ENCODE data around the gene RPL13A. TPM values are rescaled to one million over a fixed set of nuclear protein-coding genes. Genes with fewer than 3 reads are reported as not detected.

RPL13A gene
- total RNA-seq, 2 experiments from 2014 or later = 3,861 to 3,967 TPM

- Mint-ChIP-seq H3K4me3 (peak overlapping the region; percentile 36), H3K36me3 (ENCODE audit: low read depth) (peaks cover 58% of the 10 kb centered on the region), H3K27ac (peak overlapping the region; percentile 80), H3K4me1 (peaks cover 25% of the 10 kb centered on the region), H3K9me3 (ENCODE audit: low read depth) (no peaks in the 10 kb centered on the region), H3K27me3 (no peaks in the 10 kb centered on the region)
- ChIA-PET CTCF (interaction anchor here (0.5 kb wide), 1 partner anchor 41 kb away, joined by 3 read pairs; the partner anchor contains the start of gene RCN3), POLR2A (no interaction called here)
- intact Hi-C loops (cut with DNase I, micrococcal nuclease) = loop anchor here (2.0 to 5.0 kb wide), 2 partner anchors 34 to 155 kb away; partner anchors contain the start of genes ALDH16A1 (in 1 of the 2), PIH1D1 (in 1 of the 2) and RRAS (in 1 of the 2)
- ATAC-seq (no peak), DNase-seq (no peak)
Observed at GRCh38 chr19:49486232-49486631, 1.2 kb upstream of the RPL13A start.

- H3K27ac Mint-ChIP-seq = peak overlapping the region; percentile 97
- H3K4me3 Mint-ChIP-seq = peak overlapping the region; percentile 99
- H3K4me1 Mint-ChIP-seq = peaks cover 25% of the 10 kb centered on the region
- CTCF ChIA-PET = interaction anchor here (0.5 kb wide), 1 partner anchor 41 kb away, joined by 3 read pairs; the partner anchor contains the start of gene RCN3
- H3K27me3 Mint-ChIP-seq = no peaks in the 10 kb centered on the region
- DNase-seq (no peak), ATAC-seq (no peak)
- peaks cover 61% of the 10 kb centered on the region for H3K36me3 Mint-ChIP-seq (ENCODE audit: low read depth)
- POLR2A ChIA-PET = interaction anchor here (1.5 kb wide), 1 partner anchor 9 kb away, joined by 6 read pairs; the partner anchor contains the start of gene RPS11
- no peaks in the 10 kb centered on the region for H3K9me3 Mint-ChIP-seq (ENCODE audit: low read depth)
- intact Hi-C loops (cut with DNase I, micrococcal nuclease) = loop anchor here (1.0 to 5.0 kb wide), 8 partner anchors 10 to 493 kb away; partner anchors contain the start of genes ALDH16A1 (in 2 of the 2), FLT3LG (in 2 of the 2), RPS11 (in 2 of the 2) and AKT1S1 (in 1 of the 2)
Observed at GRCh38 chr19:49486710-49487276, 615 bp upstream of the RPL13A start.

GRCh38 chr19:49488046-49488862 lies 846 bp downstream of the RPL13A start:
- Mint-ChIP-seq H3K4me3 (peak overlapping the region; percentile 99), H3K27me3 (no peaks in the 10 kb centered on the region), H3K27ac (peak overlapping the region; percentile 97), H3K4me1 (peaks cover 33% of the 10 kb centered on the region), H3K36me3 (ENCODE audit: low read depth) (peaks cover 71% of the 10 kb centered on the region), H3K9me3 (ENCODE audit: low read depth) (no peaks in the 10 kb centered on the region)
- intact Hi-C loops (cut with DNase I, micrococcal nuclease) = loop anchor here in 1 of 2 experiments (5.0 kb wide), 1 partner anchor 36 kb away; the partner anchor contains the start of genes ALDH16A1 and PIH1D1
- POLR2A ChIA-PET = interaction anchor here (0.7 to 2.0 kb wide), 3 partner anchors 8 to 37 kb away, joined by 3 to 6 read pairs (median 5); partner anchors contain the start of genes ALDH16A1, PIH1D1 and RPS11
- CTCF ChIA-PET = interaction anchor here (0.7 to 2.5 kb wide), 2 partner anchors 12 to 797 kb away, joined by 4 to 15 read pairs; no protein-coding TSS in a partner anchor
- ATAC-seq = no peak
- DNase-seq = no peak

GRCh38 chr19:49488863-49489537 lies 1.6 kb downstream of the RPL13A start:
- CTCF ChIA-PET = interaction anchor here (2.5 kb wide), 1 partner anchor 13 kb away, joined by 15 read pairs; no protein-coding TSS in a partner anchor
- DNase-seq = peak; percentile 8
- Mint-ChIP-seq H3K4me1 (peaks cover 30% of the 10 kb centered on the region), H3K36me3 (ENCODE audit: low read depth) (peaks cover 68% of the 10 kb centered on the region), H3K4me3 (peak overlapping the region; percentile 99), H3K27me3 (no peaks in the 10 kb centered on the region), H3K9me3 (ENCODE audit: low read depth) (no peaks in the 10 kb centered on the region), H3K27ac (peak overlapping the region; percentile 97)
- ATAC-seq = no peak
- POLR2A ChIA-PET = interaction anchor here (2.0 kb wide), 1 partner anchor 38 kb away, joined by 5 read pairs; the partner anchor contains the start of gene PIH1D1
- intact Hi-C loops (cut with DNase I, micrococcal nuclease) = loop anchor here in 1 of 2 experiments (5.0 kb wide), 1 partner anchor 37 kb away; the partner anchor contains the start of genes ALDH16A1 and PIH1D1

GRCh38 chr19:49489601-49490167 lies 2.3 kb downstream of the RPL13A start:
- POLR2A ChIA-PET = interaction anchor here (0.6 to 2.0 kb wide), 2 partner anchors 38 to 90 kb away, joined by 3 to 5 read pairs; partner anchors contain the start of gene PIH1D1
- Mint-ChIP-seq H3K27ac (peak overlapping the region; percentile 97), H3K4me1 (peaks cover 30% of the 10 kb centered on the region), H3K4me3 (peak overlapping the region; percentile 99), H3K36me3 (ENCODE audit: low read depth) (peaks cover 66% of the 10 kb centered on the region), H3K9me3 (ENCODE audit: low read depth) (no peaks in the 10 kb centered on the region), H3K27me3 (no peaks in the 10 kb centered on the region)
- intact Hi-C loops (cut with DNase I, micrococcal nuclease) = loop anchor here in 1 of 2 experiments (5.0 kb wide), 1 partner anchor 37 kb away; the partner anchor contains the start of genes ALDH16A1 and PIH1D1
- no peak for ATAC-seq
- CTCF ChIA-PET = interaction anchor here (2.5 kb wide), 1 partner anchor 13 kb away, joined by 15 read pairs; no protein-coding TSS in a partner anchor
- peak; percentile 61 for DNase-seq

- H3K9me3 Mint-ChIP-seq (ENCODE audit: low read depth) = no peaks in the 10 kb centered on the region
- intact Hi-C loops (cut with DNase I, micrococcal nuclease) = no loop called here
- peak overlapping the region; percentile 97 for H3K27ac Mint-ChIP-seq
- H3K36me3 Mint-ChIP-seq (ENCODE audit: low read depth) = peaks cover 66% of the 10 kb centered on the region
- peaks cover 34% of the 10 kb centered on the region for H3K4me1 Mint-ChIP-seq
- peak; percentile 39 for DNase-seq
- CTCF ChIA-PET = no interaction called here
- POLR2A ChIA-PET = interaction anchor here (0.6 kb wide), 1 partner anchor 61 kb away, joined by 4 read pairs; no protein-coding TSS in a partner anchor
- peak overlapping the region; percentile 99 for H3K4me3 Mint-ChIP-seq
- H3K27me3 Mint-ChIP-seq = no peaks in the 10 kb centered on the region
- ATAC-seq = no peak
Observed at GRCh38 chr19:49490287-49491029, 3.0 kb downstream of the RPL13A start.

GRCh38 chr19:49491030-49491803 lies 3.8 kb downstream of the RPL13A start:
- Mint-ChIP-seq H3K27ac (peak overlapping the region; percentile 97), H3K36me3 (ENCODE audit: low read depth) (peaks cover 62% of the 10 kb centered on the region), H3K4me1 (peaks cover 31% of the 10 kb centered on the region), H3K27me3 (no peaks in the 10 kb centered on the region), H3K9me3 (ENCODE audit: low read depth) (no peaks in the 10 kb centered on the region), H3K4me3 (peak overlapping the region; percentile 99)
- ChIA-PET POLR2A (interaction anchor here (0.6 to 0.7 kb wide), 2 partner anchors 15 to 61 kb away, joined by 3 to 4 read pairs; no protein-coding TSS in a partner anchor), CTCF (interaction anchor here (1.2 kb wide), 1 partner anchor 15 kb away, joined by 4 read pairs; no protein-coding TSS in a partner anchor)
- intact Hi-C loops (cut with DNase I, micrococcal nuclease) = no loop called here
- DNase-seq (no peak), ATAC-seq (no peak)

- intact Hi-C loops (cut with DNase I, micrococcal nuclease) = no loop called here
- Mint-ChIP-seq H3K4me1 (peaks cover 30% of the 10 kb centered on the region), H3K27ac (peak overlapping the region; percentile 73), H3K36me3 (ENCODE audit: low read depth) (peaks cover 66% of the 10 kb centered on the region), H3K9me3 (ENCODE audit: low read depth) (no peaks in the 10 kb centered on the region), H3K4me3 (peak overlapping the region; percentile 7), H3K27me3 (no peaks in the 10 kb centered on the region)
- ChIA-PET CTCF (interaction anchor here (0.8 to 1.6 kb wide), 3 partner anchors 16 to 55 kb away, joined by 3 to 6 read pairs (median 4); partner anchors contain the start of gene FLT3LG), POLR2A (interaction anchor here (0.6 to 1.3 kb wide), 3 partner anchors 15 to 67 kb away, joined by 4 to 6 read pairs (median 5); no protein-coding TSS in a partner anchor)
- DNase-seq (no peak), ATAC-seq (no peak)
Observed at GRCh38 chr19:49491804-49492572, 4.6 kb downstream of the RPL13A start.
